ENCODE measurements around the gene SPG7.

SPG7 gene

GRCh38 chr16:89485701-89486246 is 22.4 kb upstream of the SPG7 start:
- no peak for DNase-seq

- peak; percentile 90 to 92 for DNase-seq
These were observed 18.9 kb upstream of the SPG7 start for GRCh38 chr16:89489040-89489897.

- no peak for DNase-seq
These were observed 18.2 kb upstream of the SPG7 start for GRCh38 chr16:89489898-89490438.

- peak; percentile 99 to 100 for DNase-seq
These were observed 17.6 kb upstream of the SPG7 start, which contains the start of gene ANKRD11 for GRCh38 chr16:89490439-89491237. ANKRD11 (minus strand) TSS chr16:89490561; CDS start chr16:89317019, 173,542 bp downstream.

GRCh38 chr16:89491238-89491869 is 16.8 kb upstream of the SPG7 start:
- peak in 1 of 2 donors; percentile 33 for DNase-seq

GRCh38 chr16:89491974-89492687 is 16.1 kb upstream of the SPG7 start:
- no peak for DNase-seq

GRCh38 chr16:89493776-89494175 is 14.4 kb upstream of the SPG7 start:
- no peak for DNase-seq

- no peak for DNase-seq
These were observed 13.1 kb upstream of the SPG7 start for GRCh38 chr16:89495121-89495520.

GRCh38 chr16:89498839-89499238 is 9.4 kb upstream of the SPG7 start:
- no peak for DNase-seq

GRCh38 chr16:89499767-89500166 is 8.4 kb upstream of the SPG7 start:
- no peak for DNase-seq

- no peak for DNase-seq
These were observed 5.9 kb upstream of the SPG7 start for GRCh38 chr16:89502081-89502843.

GRCh38 chr16:89504091-89504490 is 4.1 kb upstream of the SPG7 start:
- no peak for DNase-seq

GRCh38 chr16:89505204-89506112 is 2.7 kb upstream of the SPG7 start:
- DNase-seq = peak; percentile 90 to 92

GRCh38 chr16:89506113-89506504 is 2.1 kb upstream of the SPG7 start:
- no peak for DNase-seq

- peak in 1 of 2 donors; percentile 42 for DNase-seq
These were observed 1.4 kb upstream of the SPG7 start for GRCh38 chr16:89506791-89507191.

GRCh38 chr16:89507214-89507833 is 879 bp upstream of the SPG7 start:
- DNase-seq = peak in 1 of 2 donors; percentile 21

- DNase-seq = no peak
These were observed 2.3 kb downstream of the SPG7 start for GRCh38 chr16:89510526-89510925.

- DNase-seq = no peak
These were observed 3.2 kb downstream of the SPG7 start for GRCh38 chr16:89511374-89511773.

- no peak for DNase-seq
These were observed 4.2 kb downstream of the SPG7 start for GRCh38 chr16:89512453-89512852.

GRCh38 chr16:89517128-89517527 is 8.9 kb downstream of the SPG7 start:
- no peak for DNase-seq
